Lower lobe of right lung (tissue), 2 donors: ENCODE results near the gene PADI1. TPM values are rescaled to one million over a fixed set of nuclear protein-coding genes. Genes with fewer than 3 reads are reported as not detected.

Source experiments
- ATAC-seq, 2 donors: fragments of 200-7000 bp; cut with Tn5 transposase; one replicate each; pipeline ENCODE4 v1.9.1; 2020 to 2022; ENCODE audit warnings: mild to moderate bottlenecking in 2 of 2, moderate library complexity in 2 of 2
- DNase-seq: peaks from one replicate; pipeline ENCODE4 v3.0.0-alpha.2; 2020
- H3K27ac ChIP-seq: fragments of 200-600 bp; one replicate; pipeline ENCODE4 v1.8.0; 2022
- H3K27me3 ChIP-seq: fragments of 200-600 bp; one replicate; pipeline ENCODE4 v1.8.0; 2022; ENCODE audit warnings: low read depth
- H3K36me3 ChIP-seq: fragments of 200-600 bp; one replicate; pipeline ENCODE4 v1.8.0; 2022; ENCODE audit warnings: mild to moderate bottlenecking
- H3K4me1 ChIP-seq: fragments of 200-600 bp; one replicate; pipeline ENCODE4 v1.8.0; 2022
- H3K4me3 ChIP-seq: fragments of 200-600 bp; one replicate; pipeline ENCODE4 v1.8.0; 2022; ENCODE audit warnings: mild to moderate bottlenecking
- H3K9me3 ChIP-seq: fragments of 200-600 bp; one replicate; pipeline ENCODE4 v1.8.0; 2022
- intact Hi-C: fragments of 100-400 bp; cut with DNase I; formaldehyde crosslinking; loops from one replicate; pipeline ENCODE4 v1.11.0; 2022
- total RNA-seq: library from RNA; stranded (reverse); fragmentation: NEBNext Ultra II Directional; extraction: Animal tissue kit (Norgen Biotek cat#: 25700); gene quantifications from one replicate; pipeline ENCODE4 v1.2.1, GENCODE V29; 2021
- TF ChIP-seq, protein P1 (sequence below): fragments of 200-600 bp; IDR thresholded peaks from one replicate; pipeline ENCODE4 v1.8.0; 2022; ENCODE audit warnings: antibody characterized with exemption, mild to moderate bottlenecking
- donor health status: DM: no; HTN: yes; CAD: no; lungs with severe emphysema.

PADI1 gene
- total RNA-seq, 1 donor from 2014 or later = not detected

DNA sequence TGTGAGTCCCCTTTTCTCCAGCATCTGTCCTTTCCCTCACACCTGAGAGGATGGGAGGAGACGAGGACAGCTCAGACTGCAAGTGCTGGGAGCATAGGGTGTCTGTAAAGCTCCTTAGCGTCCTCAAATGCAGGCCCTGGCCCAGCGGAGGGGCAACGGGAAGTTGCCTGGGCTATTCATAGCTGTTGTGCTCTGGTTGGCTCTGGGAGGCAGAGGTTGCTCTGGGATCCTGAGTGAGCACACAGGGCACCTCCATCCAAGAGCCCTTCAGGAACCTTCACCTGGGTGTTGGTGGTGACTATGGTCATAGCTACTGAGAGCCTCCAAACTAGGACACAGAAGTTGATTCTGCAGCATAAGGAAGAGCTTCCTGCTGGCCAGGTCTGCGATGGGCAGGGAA is 2.6 kb downstream of the PADI1 start:
- TF ChIP-seq, protein P1, sequence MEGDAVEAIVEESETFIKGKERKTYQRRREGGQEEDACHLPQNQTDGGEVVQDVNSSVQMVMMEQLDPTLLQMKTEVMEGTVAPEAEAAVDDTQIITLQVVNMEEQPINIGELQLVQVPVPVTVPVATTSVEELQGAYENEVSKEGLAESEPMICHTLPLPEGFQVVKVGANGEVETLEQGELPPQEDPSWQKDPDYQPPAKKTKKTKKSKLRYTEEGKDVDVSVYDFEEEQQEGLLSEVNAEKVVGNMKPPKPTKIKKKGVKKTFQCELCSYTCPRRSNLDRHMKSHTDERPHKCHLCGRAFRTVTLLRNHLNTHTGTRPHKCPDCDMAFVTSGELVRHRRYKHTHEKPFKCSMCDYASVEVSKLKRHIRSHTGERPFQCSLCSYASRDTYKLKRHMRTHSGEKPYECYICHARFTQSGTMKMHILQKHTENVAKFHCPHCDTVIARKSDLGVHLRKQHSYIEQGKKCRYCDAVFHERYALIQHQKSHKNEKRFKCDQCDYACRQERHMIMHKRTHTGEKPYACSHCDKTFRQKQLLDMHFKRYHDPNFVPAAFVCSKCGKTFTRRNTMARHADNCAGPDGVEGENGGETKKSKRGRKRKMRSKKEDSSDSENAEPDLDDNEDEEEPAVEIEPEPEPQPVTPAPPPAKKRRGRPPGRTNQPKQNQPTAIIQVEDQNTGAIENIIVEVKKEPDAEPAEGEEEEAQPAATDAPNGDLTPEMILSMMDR = no peak
- peak; percentile 20 to 22 for ATAC-seq
- no peak overlapping the region for H3K27ac ChIP-seq
- no peaks in the 10 kb centered on the region for H3K36me3 ChIP-seq
- no peak overlapping the region for H3K4me3 ChIP-seq
- H3K27me3 ChIP-seq = peaks cover 13% of the 10 kb centered on the region
- intact Hi-C loops = no loop called here
- H3K9me3 ChIP-seq = no peaks in the 10 kb centered on the region
- H3K4me1 ChIP-seq = peaks cover 17% of the 10 kb centered on the region
- no peak for DNase-seq

DNA sequence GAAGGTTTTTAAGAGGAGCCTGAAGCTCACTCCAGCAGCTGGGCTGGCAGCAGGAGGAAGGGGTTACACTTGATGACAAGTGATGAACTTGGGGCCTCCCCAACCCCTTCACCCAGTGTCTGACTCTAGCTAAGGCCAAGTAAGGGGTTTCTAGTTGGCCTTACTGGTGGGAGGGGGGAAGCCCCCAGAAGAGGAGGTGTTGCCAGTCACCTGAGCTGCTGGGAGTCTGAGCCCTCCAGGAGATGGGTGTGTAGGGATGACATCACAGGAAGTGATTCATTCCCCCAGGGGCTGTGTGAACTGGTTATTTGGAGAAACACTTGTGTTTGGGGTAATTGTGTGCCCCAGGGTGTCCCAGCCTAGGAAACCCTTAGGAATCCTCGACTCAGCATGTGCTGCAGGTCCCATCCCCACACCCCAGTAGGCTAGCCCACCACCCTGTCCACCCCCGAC is 3.1 kb downstream of the PADI1 start:
- DNase-seq = no peak
- no peak overlapping the region for H3K27ac ChIP-seq
- ATAC-seq = peak; percentile 7 to 13
- H3K36me3 ChIP-seq = no peaks in the 10 kb centered on the region
- no peaks in the 10 kb centered on the region for H3K9me3 ChIP-seq
- H3K4me1 ChIP-seq = peaks cover 21% of the 10 kb centered on the region
- peaks cover 13% of the 10 kb centered on the region for H3K27me3 ChIP-seq
- TF ChIP-seq, protein P1 = no peak
- intact Hi-C loops = no loop called here
- no peak overlapping the region for H3K4me3 ChIP-seq

DNA sequence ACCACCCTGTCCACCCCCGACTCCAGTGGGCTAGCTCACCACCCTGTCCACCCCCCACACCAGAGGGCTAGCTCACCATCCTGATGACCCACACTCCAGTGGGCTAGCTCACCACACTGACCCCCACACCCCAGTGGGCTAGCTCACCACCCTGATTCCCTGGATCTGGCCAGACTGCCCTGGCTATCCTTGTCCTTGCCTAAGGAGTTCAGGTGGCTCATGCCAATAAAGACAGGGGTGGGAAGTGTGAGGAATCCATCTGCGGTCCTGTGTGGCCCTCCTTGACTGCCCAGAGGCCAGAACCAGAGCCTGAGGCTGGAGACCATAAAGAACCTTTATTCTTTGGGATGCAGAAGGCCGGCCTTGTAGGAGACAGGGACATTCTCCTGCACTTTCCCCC is 3.6 kb downstream of the PADI1 start:
- Histone ChIP-seq H3K9me3 (no peaks in the 10 kb centered on the region), H3K4me3 (no peak overlapping the region), H3K36me3 (no peaks in the 10 kb centered on the region), H3K4me1 (peaks cover 27% of the 10 kb centered on the region), H3K27me3 (peaks cover 18% of the 10 kb centered on the region), H3K27ac (no peak overlapping the region)
- intact Hi-C loops = no loop called here
- no peak for ATAC-seq
- no peak for DNase-seq
- TF ChIP-seq, protein P1 = no peak

DNA sequence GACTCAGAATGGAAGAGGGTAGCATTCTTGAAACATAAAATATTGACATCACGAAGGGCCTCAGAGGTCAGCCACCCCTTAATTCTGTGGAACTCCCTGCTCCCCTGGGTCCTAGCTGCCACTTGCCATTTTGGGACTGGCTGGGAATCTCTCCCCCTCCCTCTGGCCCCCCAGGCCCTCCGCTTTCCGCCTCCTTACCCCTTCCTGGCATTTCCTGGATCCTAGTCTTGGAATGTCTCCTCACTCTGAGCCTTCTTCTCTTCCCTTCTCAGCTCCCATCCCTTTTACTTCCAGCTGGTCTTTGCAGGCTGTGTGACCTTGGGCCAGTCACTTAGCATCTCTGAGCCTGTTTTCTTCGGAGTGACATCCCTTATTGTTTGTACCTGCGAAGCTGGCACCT is 4.5 kb downstream of the PADI1 start:
- no peak overlapping the region for H3K27ac ChIP-seq

DNA sequence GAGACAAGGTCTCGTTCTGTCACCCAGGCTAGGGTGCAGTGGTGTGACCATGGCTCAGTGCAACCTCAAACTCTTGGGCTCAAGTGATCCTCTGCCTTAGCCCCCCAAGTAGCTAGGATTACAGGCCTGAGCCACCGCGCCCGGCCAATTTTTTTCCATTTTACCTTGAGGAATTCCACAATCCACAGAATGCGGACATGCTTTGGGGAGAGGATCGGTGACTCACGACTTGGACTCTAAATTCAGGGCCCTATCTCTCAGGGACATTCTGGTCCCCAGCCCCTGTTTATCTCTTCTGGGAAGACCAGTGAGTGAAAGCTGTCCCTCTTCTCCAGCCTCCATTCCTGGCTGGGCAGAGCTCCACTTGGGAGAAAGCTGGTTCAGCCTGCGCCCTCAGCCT is 5.2 kb downstream of the PADI1 start:
- Histone ChIP-seq H3K4me3 (no peak overlapping the region), H3K4me1 (peaks cover 27% of the 10 kb centered on the region), H3K27me3 (peaks cover 32% of the 10 kb centered on the region), H3K27ac (no peak overlapping the region), H3K36me3 (no peaks in the 10 kb centered on the region), H3K9me3 (no peaks in the 10 kb centered on the region)
- intact Hi-C loops = no loop called here
- TF ChIP-seq, protein P1 = no peak
- ATAC-seq = no peak
- DNase-seq = no peak

More for the DNA sequence above, 4.5 kb downstream of the PADI1 start:
- H3K4me3 ChIP-seq = no peak overlapping the region
- TF ChIP-seq, protein P1 = no peak
- no peaks in the 10 kb centered on the region for H3K9me3 ChIP-seq
- intact Hi-C loops = no loop called here
- DNase-seq (no peak), ATAC-seq (no peak)
- peaks cover 27% of the 10 kb centered on the region for H3K4me1 ChIP-seq
- no peaks in the 10 kb centered on the region for H3K36me3 ChIP-seq
- peaks cover 27% of the 10 kb centered on the region for H3K27me3 ChIP-seq

DNA sequence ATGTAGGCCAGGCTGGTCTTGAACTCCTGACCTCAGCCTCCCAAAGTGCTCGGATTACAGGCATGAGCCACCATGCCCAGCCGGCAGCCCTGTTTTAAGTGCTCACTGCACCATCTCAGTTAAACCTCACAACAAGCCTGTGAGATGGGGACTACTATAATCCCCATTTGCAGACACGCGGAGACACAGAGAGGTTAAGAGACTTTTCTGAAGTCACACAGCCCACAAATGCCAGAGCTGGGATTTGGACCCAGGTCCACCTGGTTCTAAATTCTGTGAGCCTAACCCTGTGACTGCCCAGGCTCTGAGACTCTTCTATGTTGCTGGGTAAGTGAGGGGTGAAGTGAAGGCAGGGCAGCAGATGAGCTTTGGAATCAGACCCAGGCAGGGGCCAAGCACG is 6.4 kb downstream of the PADI1 start:
- H3K27ac ChIP-seq = no peak overlapping the region
- intact Hi-C loops = no loop called here
- no peaks in the 10 kb centered on the region for H3K36me3 ChIP-seq
- ATAC-seq (no peak), DNase-seq (peak; percentile 1)
- TF ChIP-seq, protein P1 = no peak
- no peak overlapping the region for H3K4me3 ChIP-seq
- H3K27me3 ChIP-seq = peaks cover 41% of the 10 kb centered on the region
- H3K9me3 ChIP-seq = no peaks in the 10 kb centered on the region
- peaks cover 27% of the 10 kb centered on the region for H3K4me1 ChIP-seq
